GM23248 (cell line): ENCODE data around the gene SUN5.

Experiments
- EZH2 ChIP-seq: fragments of 200-600 bp; sonication (generic); IDR thresholded peaks from 2 replicates; pipeline ENCODE4 v1.6.1; 2018; ENCODE audit warnings: antibody characterized with exemption, mild to moderate bottlenecking; ENCODE audit not compliant: insufficient read depth, poor library complexity, severe bottlenecking
- EZH2phosphoT487 ChIP-seq: fragments of 200-600 bp; sonication (generic); IDR thresholded peaks from 2 replicates; pipeline ENCODE4 v1.6.1; 2018; ENCODE audit warnings: antibody characterized with exemption, moderate library complexity, mild to moderate bottlenecking, low read depth; ENCODE audit not compliant: insufficient read depth

GRCh38 chr20:33030569-33030968 is 26.3 kb upstream of the SUN5 start:
- TF ChIP-seq EZH2phosphoT487 (no peak), EZH2 (no peak)
